Hepatocyte (in vitro differentiated cells): Measurements from ENCODE around the gene KRTAP9-1. TPM values are rescaled to one million over a fixed set of nuclear protein-coding genes. Genes with fewer than 3 reads are reported as not detected.
"Not testable (repeated sequence)": the region's sequence is repeated elsewhere in the genome, so short reads cannot be mapped to it uniquely, and the experiment has no call there.

ENCODE experiments used
- DNase-seq: peaks from one replicate; pipeline ENCODE4 v3.0.0-alpha.2; 2016; ENCODE audit warnings: low spot score
- H2AFZ ChIP-seq: fragments of 200-600 bp; sonication (generic); 2 replicates; pipeline ENCODE4 v1.6.0; 2016; ENCODE audit warnings: antibody characterized with exemption, mild to moderate bottlenecking
- H3K27ac ChIP-seq: fragments of 200-600 bp; sonication (generic); 2 replicates; pipeline ENCODE4 v1.5.1; 2016; ENCODE audit warnings: mild to moderate bottlenecking
- H3K27me3 ChIP-seq: fragments of 200-600 bp; sonication (generic); 2 replicates; pipeline ENCODE4 v1.6.1; 2016
- H3K36me3 ChIP-seq: fragments of 200-600 bp; sonication (generic); replicated peaks from 2 replicates; pipeline ENCODE4 v1.5.1; 2016; ENCODE audit warnings: low read depth; ENCODE audit not compliant: insufficient read depth
- H3K4me1 ChIP-seq: fragments of 200-600 bp; sonication (generic); 2 replicates; pipeline ENCODE4 v1.5.1; 2016; ENCODE audit warnings: mild to moderate bottlenecking, moderate library complexity; ENCODE audit not compliant: insufficient read depth
- H3K4me2 ChIP-seq: fragments of 200-600 bp; sonication (generic); 2 replicates; pipeline ENCODE4 v1.6.0; 2016
- H3K4me3 ChIP-seq: fragments of 200-600 bp; sonication (generic); 2 replicates; pipeline ENCODE4 v1.5.1; 2016; ENCODE audit warnings: mild to moderate bottlenecking
- H3K79me2 ChIP-seq: fragments of 200-600 bp; sonication (generic); 2 replicates; pipeline ENCODE4 v1.6.0; 2017; ENCODE audit warnings: mild to moderate bottlenecking
- H3K9me2 ChIP-seq: fragments of 200-600 bp; sonication (generic); replicated peaks from 2 replicates; pipeline ENCODE4 v1.6.0; 2017; ENCODE audit warnings: mild to moderate bottlenecking; ENCODE audit not compliant: insufficient read depth
- H3K9me3 ChIP-seq: fragments of 200-600 bp; sonication (generic); 2 replicates; pipeline ENCODE4 v1.5.1; 2016; ENCODE audit warnings: low read depth, mild to moderate bottlenecking
- H4K20me1 ChIP-seq: fragments of 200-600 bp; sonication (generic); 2 replicates; pipeline ENCODE4 v1.6.0; 2016; ENCODE audit warnings: mild to moderate bottlenecking; ENCODE audit not compliant: insufficient read depth, poor library complexity, severe bottlenecking
- CTCF ChIP-seq: fragments of 200-600 bp; sonication (generic); IDR thresholded peaks from 2 replicates; pipeline ENCODE4 v1.5.1; 2016; ENCODE audit warnings: antibody characterized with exemption, mild to moderate bottlenecking; ENCODE audit not compliant: poor library complexity
- EZH2 ChIP-seq: fragments of 200-600 bp; sonication (generic); IDR thresholded peaks from 2 replicates; pipeline ENCODE4 v1.6.1; 2016; ENCODE audit warnings: antibody characterized with exemption, mild to moderate bottlenecking, borderline replicate concordance
- EZH2phosphoT487 ChIP-seq: fragments of 200-600 bp; sonication (generic); IDR thresholded peaks from one replicate; pipeline ENCODE4 v1.6.1; 2018; ENCODE audit warnings: antibody characterized with exemption, mild to moderate bottlenecking, low read depth, moderate library complexity; ENCODE audit not compliant: unreplicated experiment, severe bottlenecking
- WGBS: methylation state at CpG from one replicate; pipeline ENCODE4 v1.1.6; 2016; ENCODE audit warnings: low lambda C conversion rate; ENCODE audit errors: missing lambda C conversion rate; 5-methylcytosine and 5-hydroxymethylcytosine counted together
- polyA plus RNA-seq: library from polyadenylated mRNA; unstranded; fragments of >200 nt; fragmentation: Nextera tagmentation; extraction: Ambion mirVana; gene quantifications from 2 replicates; pipeline ENCODE4 v1.2.1, GENCODE V29; 2016
- total RNA-seq: library from RNA; depleted of rRNA; stranded (reverse); fragments of >200 nt; gene quantifications from 2 replicates; pipeline ENCODE4 v1.2.3, GENCODE V29; 2014

Gene KRTAP9-1
- total and polyA plus RNA-seq, 2 experiments from 2014 or later = not detected

DNA sequence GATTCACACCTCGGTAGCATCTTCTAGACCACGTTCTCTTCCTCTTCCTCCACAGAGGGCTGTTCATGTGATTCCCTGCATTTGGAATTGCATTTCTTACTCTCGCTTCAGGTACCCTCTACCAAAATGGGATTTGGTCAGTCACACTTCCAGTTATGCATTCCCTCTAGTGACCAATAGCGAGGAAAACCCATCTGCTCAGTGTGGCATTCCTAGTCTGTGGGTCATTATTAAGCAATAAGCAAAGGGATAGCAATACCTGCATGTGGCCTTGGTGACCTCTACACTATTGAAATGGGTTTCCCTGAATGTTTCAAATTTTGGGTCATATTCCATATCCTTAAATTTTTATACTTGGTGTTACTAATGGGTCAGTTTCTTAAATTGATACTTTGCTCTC, 39.7 kb upstream of the KRTAP9-1 start:
- Histone ChIP-seq H3K9me3 (no peaks in the 10 kb centered on the region), H4K20me1 (no peaks in the 10 kb centered on the region), H3K36me3 (no peaks in the 10 kb centered on the region), H3K79me2 (no peaks in the 10 kb centered on the region), H3K27me3 (peaks cover 2% of the 10 kb centered on the region), H3K4me2 (no peak overlapping the region), H3K9me2 (no peaks in the 10 kb centered on the region), H3K27ac (no peak overlapping the region), H3K4me1 (peaks cover 7% of the 10 kb centered on the region), H2AFZ (no peak overlapping the region), H3K4me3 (no peak overlapping the region)
- no peak for TF ChIP-seq CTCF
- no peak for TF ChIP-seq EZH2
- TF ChIP-seq EZH2phosphoT487 = no peak
- DNase-seq = no peak
- WGBS = 87% methylated on average over 4 of the region's 4 CpGs

DNA sequence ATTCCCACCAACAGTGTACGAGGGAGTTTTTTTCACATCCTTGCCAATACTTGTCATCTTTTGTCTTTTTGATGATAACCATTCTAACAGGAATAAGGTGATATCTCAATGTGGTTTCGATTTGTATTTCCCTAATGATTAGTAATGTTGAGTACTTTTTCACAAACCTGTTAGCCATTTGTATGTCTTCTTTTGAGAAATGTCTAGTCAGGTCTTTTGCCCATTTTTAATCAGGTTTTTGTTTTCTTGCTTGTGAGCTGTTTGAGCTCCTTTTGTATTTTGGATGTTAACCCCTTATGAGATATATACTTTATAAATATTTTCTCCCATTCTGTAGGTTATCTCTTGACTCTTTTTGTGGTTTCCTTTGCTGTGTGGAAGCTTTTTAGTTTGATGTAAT, 38.2 kb upstream of the KRTAP9-1 start:
- Histone ChIP-seq H3K4me2 (no peak overlapping the region), H3K27me3 (peaks cover 2% of the 10 kb centered on the region), H3K27ac (no peak overlapping the region), H3K4me3 (no peak overlapping the region), H4K20me1 (no peaks in the 10 kb centered on the region), H3K9me3 (no peaks in the 10 kb centered on the region), H3K79me2 (no peaks in the 10 kb centered on the region), H3K4me1 (peaks cover 7% of the 10 kb centered on the region), H3K36me3 (no peaks in the 10 kb centered on the region), H2AFZ (no peak overlapping the region), H3K9me2 (no peaks in the 10 kb centered on the region)
- no peak for DNase-seq
- TF ChIP-seq EZH2 (no peak), EZH2phosphoT487 (no peak), CTCF (no peak)
- 92% methylated on average over 2 of the region's 2 CpGs for WGBS

GRCh38 chr17:41153856-41154255, 35.8 kb upstream of the KRTAP9-1 start:
- H3K36me3 ChIP-seq = no peaks in the 10 kb centered on the region
- TF ChIP-seq CTCF (no peak), EZH2 (no peak), EZH2phosphoT487 (no peak)
- H3K9me2 ChIP-seq = no peaks in the 10 kb centered on the region
- 15% methylated on average over 2 of the region's 2 CpGs for WGBS
- H3K4me1 ChIP-seq = peaks cover 7% of the 10 kb centered on the region
- H4K20me1 ChIP-seq = no peaks in the 10 kb centered on the region
- no peak overlapping the region for H2AFZ ChIP-seq
- H3K4me3 ChIP-seq = no peak overlapping the region
- peaks cover 2% of the 10 kb centered on the region for H3K27me3 ChIP-seq
- H3K9me3 ChIP-seq = no peaks in the 10 kb centered on the region
- no peak overlapping the region for H3K27ac ChIP-seq
- no peak overlapping the region for H3K4me2 ChIP-seq
- peak; percentile 11 for DNase-seq
- H3K79me2 ChIP-seq = no peaks in the 10 kb centered on the region

DNA sequence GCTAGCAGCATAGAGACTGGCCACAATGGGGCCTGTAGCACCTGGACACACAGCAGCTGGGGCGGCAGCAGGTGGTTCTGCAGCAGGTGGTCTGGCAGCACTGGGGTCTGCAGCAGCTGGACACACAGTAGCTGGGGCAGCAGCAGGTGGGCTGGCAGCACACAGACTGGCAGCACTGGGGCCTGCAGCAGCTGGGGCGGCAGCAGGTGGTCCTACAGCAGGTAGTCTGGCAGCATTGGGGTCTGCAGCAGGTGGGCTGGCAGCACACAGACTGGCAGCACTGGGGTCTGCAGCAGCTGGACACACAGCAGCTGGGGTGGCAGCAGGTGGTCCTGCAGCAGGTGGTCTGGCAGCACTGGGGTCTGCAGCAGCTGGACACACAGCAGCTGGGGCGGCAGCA, 29.5 kb upstream of the KRTAP9-1 start:
- not testable (repeated sequence) for H3K27ac ChIP-seq, DNase-seq, H3K36me3 ChIP-seq, H4K20me1 ChIP-seq, H3K4me1 ChIP-seq, H2AFZ ChIP-seq, H3K79me2 ChIP-seq, H3K27me3 ChIP-seq, H3K4me3 ChIP-seq, H3K9me3 ChIP-seq, H3K9me2 ChIP-seq, H3K4me2 ChIP-seq
- WGBS = 82% methylated on average over 3 of the region's 3 CpGs
